Endothelial cell of hepatic sinusoid (primary cell): ENCODE data around the gene MCEMP1.

Experiments
- in situ Hi-C: cut with HindIII; loops from 2 replicates; pipeline ENCODE4 v1.10.0; 2017; ENCODE audit warnings: low sequenced_read_pairs

MCEMP1 gene

GRCh38 chr19:7670150-7670783 lies 6.6 kb upstream of the MCEMP1 start:
- in situ Hi-C loops, result no loop called here

- in situ Hi-C loops, result no loop called here
Observed at GRCh38 chr19:7670790-7671189, 6.1 kb upstream of the MCEMP1 start.

GRCh38 chr19:7672522-7672921 lies 4.4 kb upstream of the MCEMP1 start:
- in situ Hi-C loops, result no loop called here

GRCh38 chr19:7674010-7675005 lies 2.6 kb upstream of the MCEMP1 start:
- in situ Hi-C loops, result no loop called here

- in situ Hi-C loops, result no loop called here
Observed at GRCh38 chr19:7676376-7676775, 514 bp upstream of the MCEMP1 start.

GRCh38 chr19:7677669-7678311 lies 900 bp downstream of the MCEMP1 start:
- in situ Hi-C loops, result no loop called here

GRCh38 chr19:7678971-7679751 lies 2.3 kb downstream of the MCEMP1 start:
- in situ Hi-C loops, result no loop called here

GRCh38 chr19:7679771-7680605 lies 3.1 kb downstream of the MCEMP1 start:
- in situ Hi-C loops, result no loop called here

GRCh38 chr19:7680606-7681339 lies 3.9 kb downstream of the MCEMP1 start, which contains the start of gene TRAPPC5:
TSS of gene TRAPPC5 (plus strand) at chr19:7680833. CDS start at chr19:7682254, 1,421 bp downstream.
- in situ Hi-C loops, result no loop called here

GRCh38 chr19:7681340-7682174 lies 4.7 kb downstream of the MCEMP1 start:
- in situ Hi-C loops, result no loop called here

GRCh38 chr19:7682175-7682855 lies 5.4 kb downstream of the MCEMP1 start:
- in situ Hi-C loops, result no loop called here

- in situ Hi-C loops, result no loop called here
Observed at GRCh38 chr19:7685546-7686445, 8.9 kb downstream of the MCEMP1 start.

GRCh38 chr19:7687177-7687576 lies 10.3 kb downstream of the MCEMP1 start:
- in situ Hi-C loops, result no loop called here

GRCh38 chr19:7689165-7689564 lies 12.3 kb downstream of the MCEMP1 start:
- in situ Hi-C loops, result no loop called here

- in situ Hi-C loops, result loop anchor here (10.0 kb wide), 1 partner anchor 426 kb away; no protein-coding TSS in a partner anchor
Observed at GRCh38 chr19:7690779-7691258, 13.9 kb downstream of the MCEMP1 start.

- in situ Hi-C loops, result loop anchor here (10.0 kb wide), 1 partner anchor 427 kb away; no protein-coding TSS in a partner anchor
Observed at GRCh38 chr19:7691497-7691896, 14.6 kb downstream of the MCEMP1 start.
